ENCODE data around the gene SH3RF3.

SH3RF3 gene

DNA sequence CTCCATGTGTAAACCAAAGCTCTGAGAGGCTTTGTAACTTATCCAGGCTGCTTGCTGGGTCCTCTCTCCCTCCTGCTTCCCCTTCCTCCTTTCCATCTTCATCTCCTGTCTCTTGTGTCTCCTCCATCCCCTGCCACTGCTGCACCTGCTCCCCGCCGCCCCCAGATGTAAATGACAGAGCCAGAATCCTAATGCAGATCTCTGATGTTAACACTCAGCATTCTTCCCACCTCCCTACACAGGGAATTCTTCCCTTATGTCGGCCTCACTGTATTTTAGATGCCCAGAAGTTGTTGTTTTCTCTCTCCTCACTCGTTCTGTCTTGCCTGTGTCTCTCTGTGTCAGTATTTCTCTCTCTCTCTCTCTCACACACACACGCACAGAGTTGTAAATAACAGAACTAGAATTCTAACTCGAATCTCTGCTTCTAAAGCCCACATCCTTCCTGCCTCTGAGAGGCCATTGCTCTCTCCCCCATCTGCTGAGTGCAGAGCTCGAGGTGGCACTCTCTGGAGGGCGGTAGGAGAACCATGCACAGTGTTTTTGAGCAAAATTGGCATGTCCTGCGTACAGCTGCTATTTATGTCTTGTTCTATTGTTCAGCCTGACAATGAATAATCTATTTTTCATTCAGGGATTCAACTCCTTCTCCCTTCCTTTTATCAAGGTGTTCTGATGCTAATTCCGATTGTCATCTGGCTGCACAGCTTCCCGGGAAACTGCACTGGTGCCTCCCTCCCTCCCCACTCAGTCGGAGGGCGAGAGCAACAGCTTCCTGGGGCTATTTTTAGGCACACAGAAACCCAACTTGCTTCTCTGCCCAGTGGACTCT lies 219.9 kb downstream of the SH3RF3 start:
- no peaks in the 10 kb centered on the region for H3K36me3 ChIP-seq (ENCODE audit: insufficient read depth, low read length)
- no peak overlapping the region for H2AFZ ChIP-seq (ENCODE audit: low read depth, low read length)
- no peaks in the 10 kb centered on the region for H3K9me3 ChIP-seq (ENCODE audit: low read length)
- peaks cover 5% of the 10 kb centered on the region for H3K27me3 ChIP-seq (ENCODE audit: insufficient read depth, low read length)
- no peak overlapping the region for H3K4me3 ChIP-seq (ENCODE audit: low read length)
- peaks cover 13% of the 10 kb centered on the region for H3K4me1 ChIP-seq (ENCODE audit: insufficient read depth, low read length)

GRCh38 chr2:109349503-109350465 lies 220.8 kb downstream of the SH3RF3 start:
- Histone ChIP-seq H2AFZ (ENCODE audit: low read depth, low read length) (no peak overlapping the region), H3K4me3 (ENCODE audit: low read length) (no peak overlapping the region), H3K9me3 (ENCODE audit: low read length) (peaks cover 2% of the 10 kb centered on the region), H3K27me3 (ENCODE audit: insufficient read depth, low read length) (peaks cover 5% of the 10 kb centered on the region), H3K36me3 (ENCODE audit: insufficient read depth, low read length) (no peaks in the 10 kb centered on the region), H3K4me1 (ENCODE audit: insufficient read depth, low read length) (peaks cover 13% of the 10 kb centered on the region)

DNA sequence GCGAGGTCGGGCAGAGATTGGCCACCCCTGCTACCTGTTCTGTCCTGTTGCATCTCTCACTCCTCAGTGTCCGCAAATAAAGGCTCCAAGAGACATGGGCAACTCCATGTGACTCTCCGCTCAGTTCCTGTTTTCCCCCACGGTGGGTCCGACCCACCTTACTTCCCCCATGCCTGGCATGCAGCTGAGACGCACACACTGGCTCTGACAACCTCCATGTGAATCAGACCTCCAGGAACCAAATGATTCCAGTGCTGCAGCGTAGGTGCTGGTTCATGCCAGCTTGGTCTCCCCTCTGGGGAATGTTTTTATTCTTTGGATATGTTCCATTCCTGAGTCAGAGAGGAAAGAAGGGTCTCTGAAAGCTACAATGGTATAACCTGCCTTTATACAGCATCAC lies 221.5 kb downstream of the SH3RF3 start:
- H3K36me3 ChIP-seq (ENCODE audit: insufficient read depth, low read length) = no peaks in the 10 kb centered on the region
- peaks cover 5% of the 10 kb centered on the region for H3K27me3 ChIP-seq (ENCODE audit: insufficient read depth, low read length)
- no peak overlapping the region for H3K4me3 ChIP-seq (ENCODE audit: low read length)
- peaks cover 13% of the 10 kb centered on the region for H3K4me1 ChIP-seq (ENCODE audit: insufficient read depth, low read length)
- H2AFZ ChIP-seq (ENCODE audit: low read depth, low read length) = no peak overlapping the region
- peaks cover 2% of the 10 kb centered on the region for H3K9me3 ChIP-seq (ENCODE audit: low read length)

DNA sequence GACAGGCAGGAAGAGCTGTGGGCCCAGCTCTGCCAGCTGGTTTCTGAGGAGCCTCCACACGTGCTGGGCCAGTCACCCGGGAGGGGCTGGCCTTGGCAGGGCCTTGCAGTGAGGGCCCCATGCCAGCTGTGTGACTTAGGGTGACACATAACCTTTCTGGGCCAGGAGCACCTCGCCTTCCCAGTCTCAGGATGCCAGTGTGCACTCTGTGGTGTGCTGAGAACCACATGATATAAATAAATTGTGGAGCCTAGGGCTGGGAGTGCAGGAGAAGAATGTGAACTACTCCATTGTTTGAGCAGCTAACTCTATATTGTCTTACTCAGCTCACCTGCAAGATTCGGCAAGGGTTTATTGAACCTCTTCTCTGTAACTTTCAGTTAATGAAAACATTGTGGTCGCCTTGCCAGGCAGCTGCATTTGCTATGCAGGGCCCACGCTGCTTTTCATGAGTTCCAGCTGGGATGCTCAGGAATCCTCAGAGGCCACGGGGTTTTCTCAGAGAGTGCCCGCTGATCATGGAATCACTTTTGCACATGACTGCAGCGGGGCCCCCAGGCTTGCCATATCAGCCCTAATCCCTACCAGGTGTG lies 222.3 kb downstream of the SH3RF3 start:
- Histone ChIP-seq H3K27me3 (ENCODE audit: insufficient read depth, low read length) (peaks cover 5% of the 10 kb centered on the region), H3K4me3 (ENCODE audit: low read length) (no peak overlapping the region), H3K9me3 (ENCODE audit: low read length) (peaks cover 2% of the 10 kb centered on the region), H3K36me3 (ENCODE audit: insufficient read depth, low read length) (no peaks in the 10 kb centered on the region), H3K4me1 (ENCODE audit: insufficient read depth, low read length) (peaks cover 13% of the 10 kb centered on the region), H2AFZ (ENCODE audit: low read depth, low read length) (no peak overlapping the region)

- Histone ChIP-seq H3K4me3 (ENCODE audit: low read length) (no peak overlapping the region), H3K4me1 (ENCODE audit: insufficient read depth, low read length) (peaks cover 13% of the 10 kb centered on the region), H2AFZ (ENCODE audit: low read depth, low read length) (no peak overlapping the region), H3K36me3 (ENCODE audit: insufficient read depth, low read length) (no peaks in the 10 kb centered on the region), H3K9me3 (ENCODE audit: low read length) (peaks cover 2% of the 10 kb centered on the region), H3K27me3 (ENCODE audit: insufficient read depth, low read length) (peaks cover 5% of the 10 kb centered on the region)
These were observed 223.3 kb downstream of the SH3RF3 start for GRCh38 chr2:109352056-109352897.

DNA sequence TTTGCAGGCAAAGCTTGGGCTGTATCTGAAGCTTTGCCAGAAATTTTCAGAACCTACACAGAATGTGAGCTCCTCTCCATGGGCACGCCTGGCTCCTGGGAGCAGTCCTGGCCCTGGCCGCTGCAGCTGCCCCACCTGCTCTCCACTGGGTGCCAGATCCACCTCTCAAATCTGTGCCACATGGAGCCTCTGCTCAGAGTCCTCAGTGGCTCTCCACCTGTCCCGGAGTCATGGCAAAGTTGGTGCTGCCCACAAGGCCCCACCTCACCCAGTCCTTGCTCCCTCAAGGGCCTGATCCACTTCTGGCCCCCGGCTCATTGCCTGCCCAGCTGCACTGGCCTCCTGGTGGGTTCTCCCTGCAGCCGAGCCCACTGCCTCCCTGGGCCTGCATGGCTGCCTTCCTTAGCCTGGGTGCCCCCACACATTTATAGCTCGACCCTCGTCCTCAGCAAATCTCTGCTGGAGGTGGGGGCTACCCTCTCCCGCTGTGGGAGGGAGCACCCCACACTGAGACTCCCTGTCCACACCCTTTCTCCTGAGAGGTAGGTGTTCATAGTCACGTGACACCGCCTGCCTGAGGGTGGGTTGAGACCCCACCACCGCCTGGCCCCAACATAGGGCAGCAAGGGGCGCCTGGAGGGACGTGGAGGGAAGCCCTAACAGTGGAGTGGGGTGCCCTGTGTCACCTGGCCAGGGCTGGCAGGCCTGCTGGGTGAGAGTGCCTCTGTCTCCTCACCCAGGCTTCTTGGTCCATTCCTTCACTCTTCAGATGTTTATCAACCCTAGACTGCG lies 224.1 kb downstream of the SH3RF3 start:
- Histone ChIP-seq H3K4me3 (ENCODE audit: low read length) (no peak overlapping the region), H3K9me3 (ENCODE audit: low read length) (peaks cover 4% of the 10 kb centered on the region), H3K27me3 (ENCODE audit: insufficient read depth, low read length) (no peaks in the 10 kb centered on the region), H3K36me3 (ENCODE audit: insufficient read depth, low read length) (no peaks in the 10 kb centered on the region), H3K4me1 (ENCODE audit: insufficient read depth, low read length) (peaks cover 13% of the 10 kb centered on the region), H2AFZ (ENCODE audit: low read depth, low read length) (no peak overlapping the region)

GRCh38 chr2:109353806-109354745 lies 225.1 kb downstream of the SH3RF3 start:
- peaks cover 4% of the 10 kb centered on the region for H3K9me3 ChIP-seq (ENCODE audit: low read length)
- H3K4me1 ChIP-seq (ENCODE audit: insufficient read depth, low read length) = peaks cover 7% of the 10 kb centered on the region
- no peaks in the 10 kb centered on the region for H3K36me3 ChIP-seq (ENCODE audit: insufficient read depth, low read length)
- no peaks in the 10 kb centered on the region for H3K27me3 ChIP-seq (ENCODE audit: insufficient read depth, low read length)
- no peak overlapping the region for H2AFZ ChIP-seq (ENCODE audit: low read depth, low read length)
- H3K4me3 ChIP-seq (ENCODE audit: low read length) = no peak overlapping the region

DNA sequence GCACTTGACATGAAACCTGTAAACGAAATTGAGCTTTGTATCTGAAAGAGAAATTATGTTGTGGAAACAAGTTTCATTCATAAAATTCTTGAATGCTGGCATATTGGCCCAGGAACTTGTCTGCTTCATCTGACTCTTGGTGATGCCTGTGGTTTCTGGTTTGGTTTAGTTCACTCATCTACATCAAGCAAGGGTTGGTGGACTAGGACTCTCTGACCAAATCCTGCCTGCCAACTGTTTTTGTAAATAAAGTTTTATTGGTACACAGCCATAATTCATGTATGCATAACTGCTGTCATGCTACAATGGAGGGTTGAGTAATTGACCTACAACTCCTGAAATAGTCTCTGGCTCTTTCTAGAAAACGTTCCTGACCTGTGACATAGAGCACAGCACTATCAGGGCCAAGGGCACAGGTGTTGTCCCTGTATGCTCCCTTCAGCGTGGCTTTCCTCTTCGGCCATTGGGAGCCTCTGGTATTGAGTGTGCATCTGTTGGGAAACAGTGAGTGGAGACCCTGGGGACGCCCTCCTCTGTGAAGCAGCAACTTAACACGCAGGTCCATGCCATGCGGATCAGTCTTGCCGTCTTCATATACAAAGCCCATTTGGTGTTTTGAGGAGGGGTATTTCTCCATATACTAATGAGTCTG lies 226.3 kb downstream of the SH3RF3 start:
- H3K4me1 ChIP-seq (ENCODE audit: insufficient read depth, low read length) = no peaks in the 10 kb centered on the region
- H3K36me3 ChIP-seq (ENCODE audit: insufficient read depth, low read length) = no peaks in the 10 kb centered on the region
- no peak overlapping the region for H3K4me3 ChIP-seq (ENCODE audit: low read length)
- no peaks in the 10 kb centered on the region for H3K27me3 ChIP-seq (ENCODE audit: insufficient read depth, low read length)
- H2AFZ ChIP-seq (ENCODE audit: low read depth, low read length) = no peak overlapping the region
- H3K9me3 ChIP-seq (ENCODE audit: low read length) = peaks cover 4% of the 10 kb centered on the region

GRCh38 chr2:109356324-109357035 lies 227.5 kb downstream of the SH3RF3 start:
- no peaks in the 10 kb centered on the region for H3K36me3 ChIP-seq (ENCODE audit: insufficient read depth, low read length)
- H3K27me3 ChIP-seq (ENCODE audit: insufficient read depth, low read length) = no peaks in the 10 kb centered on the region
- peaks cover 4% of the 10 kb centered on the region for H3K9me3 ChIP-seq (ENCODE audit: low read length)
- H3K4me1 ChIP-seq (ENCODE audit: insufficient read depth, low read length) = no peaks in the 10 kb centered on the region
- H2AFZ ChIP-seq (ENCODE audit: low read depth, low read length) = no peak overlapping the region
- no peak overlapping the region for H3K4me3 ChIP-seq (ENCODE audit: low read length)

DNA sequence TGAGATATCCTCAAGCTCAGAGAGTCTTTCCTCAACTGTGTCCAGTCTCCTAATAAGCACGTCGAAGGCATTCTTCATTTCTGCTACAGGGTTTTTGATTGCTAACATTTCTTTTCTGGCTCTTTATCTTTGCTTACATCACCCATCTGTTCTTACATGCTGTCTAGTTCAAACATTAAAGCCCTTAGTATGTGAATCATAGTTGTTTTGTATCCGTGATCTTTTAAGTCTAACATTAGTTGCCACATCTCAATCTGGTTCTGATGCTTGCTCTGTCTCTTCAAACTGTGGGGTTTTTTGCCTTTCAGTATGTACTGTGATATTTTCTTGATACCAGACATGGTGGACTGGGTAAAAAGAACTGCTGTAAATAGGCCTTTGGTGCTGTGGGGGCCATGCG lies 235.2 kb downstream of the SH3RF3 start:
- Histone ChIP-seq H3K4me1 (ENCODE audit: insufficient read depth, low read length) (no peaks in the 10 kb centered on the region), H3K9me3 (ENCODE audit: low read length) (no peaks in the 10 kb centered on the region), H3K4me3 (ENCODE audit: low read length) (no peak overlapping the region), H3K36me3 (ENCODE audit: insufficient read depth, low read length) (no peaks in the 10 kb centered on the region), H3K27me3 (ENCODE audit: insufficient read depth, low read length) (no peaks in the 10 kb centered on the region), H2AFZ (ENCODE audit: low read depth, low read length) (no peak overlapping the region)
